IPS-NIHi7 (cell line): ENCODE measurements around the gene HRH3.

Source experiments
- DNase-seq: peaks from one replicate; pipeline ENCODE4 v3.0.0; 2012; ENCODE audit warnings: mixed read lengths; ENCODE audit errors: extremely low spot score

HRH3 gene

GRCh38 chr20:62216636-62217566, 3.2 kb downstream of the HRH3 start:
- no peak for DNase-seq

- no peak for DNase-seq
These were observed 4.0 kb downstream of the HRH3 start for GRCh38 chr20:62215991-62216635.

GRCh38 chr20:62215020-62215990, 4.8 kb downstream of the HRH3 start:
- no peak for DNase-seq

GRCh38 chr20:62214067-62214466, 6.0 kb downstream of the HRH3 start:
- no peak for DNase-seq

GRCh38 chr20:62212299-62212698, 7.8 kb downstream of the HRH3 start:
- no peak for DNase-seq

- DNase-seq = no peak
These were observed 8.2 kb downstream of the HRH3 start for GRCh38 chr20:62211769-62212288.

GRCh38 chr20:62211216-62211615, 8.9 kb downstream of the HRH3 start:
- DNase-seq = no peak

- DNase-seq = no peak
These were observed 9.6 kb downstream of the HRH3 start for GRCh38 chr20:62210496-62210855.

- no peak for DNase-seq
These were observed 10.1 kb downstream of the HRH3 start for GRCh38 chr20:62209850-62210495.

GRCh38 chr20:62208795-62209755, 11.0 kb downstream of the HRH3 start:
- peak; percentile 91 for DNase-seq

GRCh38 chr20:62208061-62208794, 11.8 kb downstream of the HRH3 start:
- no peak for DNase-seq

- no peak for DNase-seq
These were observed 13.7 kb downstream of the HRH3 start for GRCh38 chr20:62206388-62206775.

GRCh38 chr20:62205618-62206387, 14.3 kb downstream of the HRH3 start:
- DNase-seq = no peak

- DNase-seq = no peak
These were observed 16.6 kb downstream of the HRH3 start for GRCh38 chr20:62203378-62204030.

GRCh38 chr20:62202676-62203377, 17.3 kb downstream of the HRH3 start:
- no peak for DNase-seq

- DNase-seq = no peak
These were observed 18.0 kb downstream of the HRH3 start for GRCh38 chr20:62202083-62202395.
